Loucy (cell line): ENCODE measurements around the gene CDC14A.

Experiments
- H2AFZ ChIP-seq: fragments of 200-600 bp; sonication (generic); 2 replicates; pipeline ENCODE4 v1.6.0; 2016; ENCODE audit warnings: antibody characterized with exemption, mild to moderate bottlenecking, low read length, moderate library complexity
- H3F3A ChIP-seq: fragments of 200-600 bp; 2 replicates; pipeline ENCODE4 v1.6.0; 2016; ENCODE audit warnings: antibody characterized with exemption, low read depth, mild to moderate bottlenecking
- H3K27me3 ChIP-seq: fragments of 200-600 bp; sonication (generic); 2 replicates; pipeline ENCODE4 v1.6.1; 2014; ENCODE audit warnings: low read length, mild to moderate bottlenecking; ENCODE audit not compliant: insufficient read depth, poor library complexity, severe bottlenecking
- H3K36me3 ChIP-seq: fragments of 200-600 bp; sonication (generic); 2 replicates; pipeline ENCODE4 v1.6.1; 2016; ENCODE audit warnings: low read length; ENCODE audit not compliant: insufficient read depth
- H3K4me1 ChIP-seq: fragments of 200-600 bp; sonication (generic); 2 replicates; pipeline ENCODE4 v1.5.1; 2014; ENCODE audit warnings: low read length, mild to moderate bottlenecking; ENCODE audit not compliant: insufficient read depth, poor library complexity, severe bottlenecking
- H3K4me2 ChIP-seq: fragments of 200-600 bp; sonication (generic); 2 replicates; pipeline ENCODE4 v1.6.0; 2014; ENCODE audit warnings: antibody characterized with exemption, low read length, low read depth, mild to moderate bottlenecking; ENCODE audit not compliant: poor library complexity, severe bottlenecking
- H3K4me3 ChIP-seq: fragments of 200-600 bp; sonication (generic); 2 replicates; pipeline ENCODE4 v1.5.1; 2014; ENCODE audit warnings: low read length, mild to moderate bottlenecking, mixed read lengths; ENCODE audit not compliant: poor library complexity, severe bottlenecking
- H3K79me2 ChIP-seq: fragments of 200-600 bp; sonication (generic); 2 replicates; pipeline ENCODE4 v1.6.1; 2014; ENCODE audit warnings: low read length; ENCODE audit not compliant: insufficient read depth
- H3K9ac ChIP-seq: fragments of 200-600 bp; sonication (generic); 2 replicates; pipeline ENCODE4 v1.6.0; 2014; ENCODE audit warnings: mild to moderate bottlenecking, low read depth, low read length, moderate library complexity; ENCODE audit not compliant: poor library complexity, severe bottlenecking
- H3K9me2 ChIP-seq: fragments of 200-600 bp; sonication (generic); replicated peaks from 2 replicates; pipeline ENCODE4 v1.6.1; 2016; ENCODE audit warnings: low read depth, low read length, mixed read lengths
- H3K9me3 ChIP-seq: fragments of 200-600 bp; sonication (generic); 2 replicates; pipeline ENCODE4 v1.6.1; 2014; ENCODE audit warnings: mild to moderate bottlenecking, antibody characterized with exemption, low read length, low read depth; ENCODE audit not compliant: insufficient read depth
- H4K20me1 ChIP-seq: fragments of 200-600 bp; sonication (generic); 2 replicates; pipeline ENCODE4 v1.6.0; 2014; ENCODE audit warnings: antibody characterized with exemption, low read length, mild to moderate bottlenecking; ENCODE audit not compliant: insufficient read depth, poor library complexity, severe bottlenecking
- EZH2phosphoT487 ChIP-seq: fragments of 200-600 bp; IDR thresholded peaks from 2 replicates; pipeline ENCODE4 v1.6.1; 2018; ENCODE audit warnings: antibody characterized with exemption, mild to moderate bottlenecking, moderate library complexity, borderline replicate concordance
- TF ChIP-seq, protein P1 (sequence below): fragments of 200-600 bp; sonication (generic); conservative IDR thresholded peaks from 2 replicates; pipeline ENCODE4 v1.5.1; 2014; ENCODE audit warnings: mild to moderate bottlenecking, antibody characterized with exemption, low read length

Gene CDC14A

GRCh38 chr1:100440075-100440809 is 87.9 kb downstream of the CDC14A start:
- TF ChIP-seq, protein P1, sequence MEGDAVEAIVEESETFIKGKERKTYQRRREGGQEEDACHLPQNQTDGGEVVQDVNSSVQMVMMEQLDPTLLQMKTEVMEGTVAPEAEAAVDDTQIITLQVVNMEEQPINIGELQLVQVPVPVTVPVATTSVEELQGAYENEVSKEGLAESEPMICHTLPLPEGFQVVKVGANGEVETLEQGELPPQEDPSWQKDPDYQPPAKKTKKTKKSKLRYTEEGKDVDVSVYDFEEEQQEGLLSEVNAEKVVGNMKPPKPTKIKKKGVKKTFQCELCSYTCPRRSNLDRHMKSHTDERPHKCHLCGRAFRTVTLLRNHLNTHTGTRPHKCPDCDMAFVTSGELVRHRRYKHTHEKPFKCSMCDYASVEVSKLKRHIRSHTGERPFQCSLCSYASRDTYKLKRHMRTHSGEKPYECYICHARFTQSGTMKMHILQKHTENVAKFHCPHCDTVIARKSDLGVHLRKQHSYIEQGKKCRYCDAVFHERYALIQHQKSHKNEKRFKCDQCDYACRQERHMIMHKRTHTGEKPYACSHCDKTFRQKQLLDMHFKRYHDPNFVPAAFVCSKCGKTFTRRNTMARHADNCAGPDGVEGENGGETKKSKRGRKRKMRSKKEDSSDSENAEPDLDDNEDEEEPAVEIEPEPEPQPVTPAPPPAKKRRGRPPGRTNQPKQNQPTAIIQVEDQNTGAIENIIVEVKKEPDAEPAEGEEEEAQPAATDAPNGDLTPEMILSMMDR, result no peak
- no peak for TF ChIP-seq EZH2phosphoT487
- Histone ChIP-seq H3K4me1 (peaks cover 65% of the 10 kb centered on the region), H3K9me3 (no peaks in the 10 kb centered on the region), H3K4me3 (peak overlapping the region; percentile 40), H4K20me1 (no peaks in the 10 kb centered on the region), H3K4me2 (peak overlapping the region; percentile 59), H2AFZ (no peak overlapping the region), H3K27me3 (no peaks in the 10 kb centered on the region), H3K9me2 (no peaks in the 10 kb centered on the region), H3K79me2 (no peaks in the 10 kb centered on the region), H3K9ac (peak overlapping the region; percentile 17), H3F3A (peaks cover 10% of the 10 kb centered on the region), H3K36me3 (no peaks in the 10 kb centered on the region)

- Histone ChIP-seq H3K9ac (no peak overlapping the region), H3K79me2 (no peaks in the 10 kb centered on the region), H3K36me3 (no peaks in the 10 kb centered on the region), H3K4me3 (no peak overlapping the region), H3K4me2 (peak overlapping the region; percentile 59), H3K27me3 (no peaks in the 10 kb centered on the region), H3K9me2 (no peaks in the 10 kb centered on the region), H3F3A (peaks cover 10% of the 10 kb centered on the region), H3K9me3 (no peaks in the 10 kb centered on the region), H3K4me1 (peaks cover 74% of the 10 kb centered on the region), H4K20me1 (no peaks in the 10 kb centered on the region), H2AFZ (no peak overlapping the region)
- TF ChIP-seq EZH2phosphoT487, result no peak
Observed at GRCh38 chr1:100441146-100441545, 88.8 kb downstream of the CDC14A start.

GRCh38 chr1:100441651-100442050 is 89.3 kb downstream of the CDC14A start:
- Histone ChIP-seq H3K4me3 (no peak overlapping the region), H3K9me2 (no peaks in the 10 kb centered on the region), H3K4me1 (peaks cover 76% of the 10 kb centered on the region), H3K79me2 (no peaks in the 10 kb centered on the region), H3K4me2 (no peak overlapping the region), H3F3A (peaks cover 10% of the 10 kb centered on the region), H3K9ac (no peak overlapping the region), H3K36me3 (no peaks in the 10 kb centered on the region), H2AFZ (no peak overlapping the region), H3K27me3 (no peaks in the 10 kb centered on the region), H4K20me1 (no peaks in the 10 kb centered on the region), H3K9me3 (no peaks in the 10 kb centered on the region)
- TF ChIP-seq, protein P1, result no peak
- TF ChIP-seq EZH2phosphoT487, result no peak
